CD4-positive, alpha-beta T cell (primary cell): ENCODE measurements around the gene OR51B2. TPM values are rescaled to one million over a fixed set of nuclear protein-coding genes. Genes with fewer than 3 reads are reported as not detected.
"Not testable (repeated sequence)": the region's sequence is repeated elsewhere in the genome, so short reads cannot be mapped to it uniquely, and the experiment has no call there.

Experiments
- ATAC-seq: fragments of 200-7000 bp; cut with Tn5 transposase; one replicate; pipeline ENCODE4 v1.10.0; 2022; ENCODE audit warnings: mild to moderate bottlenecking; ENCODE audit not compliant: poor library complexity
- CTCF ChIA-PET: fragments of 350-600 bp; sonication (Branson Sonifier 250); formaldehyde crosslinking; loops from one replicate; lab custom pipeline; 2021; ENCODE audit warnings: antibody characterized with exemption, inconsistent platforms; lab: Charles Lee
- POLR2A ChIA-PET: fragments of 350-600 bp; sonication (Branson Sonifier 250); formaldehyde crosslinking; loops from one replicate; lab custom pipeline; 2021; ENCODE audit warnings: antibody characterized with exemption, inconsistent platforms; lab: Charles Lee
- DNase-seq, 14 experiments: peaks; one replicate each; pipeline ENCODE4 v3.0.0-alpha.2; 2013 to 2020; ENCODE audit warnings: mixed read lengths in 2 of 14
- H3K27ac ChIP-seq, 2 donors: one replicate each; pipeline versions ENCODE4 v1.5.1 to v1.7.0; 2013; ENCODE audit warnings: low read length in 2 of 2, low read depth in 1 of 2, mild to moderate bottlenecking in 1 of 2
- H3K27me3 ChIP-seq, 2 experiments: 1 replicate in 1 of 2; 2 replicates in 1 of 2; pipeline versions ENCODE4 v1.6.1 to v1.7.0; 2013; ENCODE audit warnings: low read length in 2 of 2, control low read depth in 1 of 2, mild to moderate bottlenecking in 1 of 2, moderate library complexity in 1 of 2; ENCODE audit not compliant: insufficient read depth in 2 of 2, control insufficient read depth in 1 of 2
- H3K36me3 ChIP-seq: one replicate; pipeline ENCODE4 v1.6.1; 2013; ENCODE audit warnings: low read length, control low read depth; ENCODE audit not compliant: insufficient read depth
- H3K4me1 ChIP-seq: one replicate; pipeline ENCODE4 v1.6.1; 2013; ENCODE audit warnings: low read length, control low read depth; ENCODE audit not compliant: insufficient read depth
- H3K4me3 ChIP-seq: one replicate; pipeline ENCODE4 v1.5.1; 2013; ENCODE audit warnings: mild to moderate bottlenecking, low read length, moderate library complexity
- H3K9me3 ChIP-seq, 2 experiments: 1 replicate in 1 of 2; 2 replicates in 1 of 2; pipeline versions ENCODE4 v1.6.1 to v1.7.0; 2013; ENCODE audit warnings: low read length in 2 of 2, mild to moderate bottlenecking in 2 of 2, control low read depth in 1 of 2, moderate library complexity in 1 of 2; ENCODE audit not compliant: control insufficient read depth in 1 of 2, insufficient read depth in 1 of 2
- H3K27ac Mint-ChIP-seq: one replicate; pipeline ENCODE4 v1.8.0; 2020; ENCODE audit warnings: mixed read lengths
- H3K27me3 Mint-ChIP-seq: one replicate; pipeline ENCODE4 v1.8.0; 2021; ENCODE audit warnings: mixed read lengths
- H3K36me3 Mint-ChIP-seq: one replicate; pipeline ENCODE4 v1.8.0; 2021; ENCODE audit warnings: low read depth, mixed read lengths
- H3K4me1 Mint-ChIP-seq: one replicate; pipeline ENCODE4 v1.8.0; 2021; ENCODE audit warnings: low read depth, mixed read lengths
- H3K4me3 Mint-ChIP-seq: one replicate; pipeline ENCODE4 v1.8.0; 2020; ENCODE audit warnings: mild to moderate bottlenecking, mixed read lengths
- H3K9me3 Mint-ChIP-seq: one replicate; pipeline ENCODE4 v1.8.0; 2020; ENCODE audit warnings: mixed read lengths
- intact Hi-C, 2 experiments: fragments of 100-400 bp; cut with DNase I in 1 of 2; cut with micrococcal nuclease in 1 of 2; formaldehyde crosslinking; loops; one replicate each; pipeline versions ENCODE4 v1.15.1 to v1.9.0; 2023 to 2025; cut with DNase I, micrococcal nuclease
- total RNA-seq, 174 experiments: library from RNA in 2 of 174; stranded (reverse) in 2 of 174; gene quantifications; one replicate each; pipeline ENCODE4 v1.2.3 and lab custom pipeline; 2021 to 2026
- TF ChIP-seq, protein P1 (sequence below): fragments of 200-600 bp; IDR thresholded peaks from one replicate; pipeline ENCODE4 v1.8.0; 2022; ENCODE audit warnings: antibody characterized with exemption, mild to moderate bottlenecking

OR51B2 gene
- total RNA-seq, 2 experiments from 2014 or later: not detected

DNA sequence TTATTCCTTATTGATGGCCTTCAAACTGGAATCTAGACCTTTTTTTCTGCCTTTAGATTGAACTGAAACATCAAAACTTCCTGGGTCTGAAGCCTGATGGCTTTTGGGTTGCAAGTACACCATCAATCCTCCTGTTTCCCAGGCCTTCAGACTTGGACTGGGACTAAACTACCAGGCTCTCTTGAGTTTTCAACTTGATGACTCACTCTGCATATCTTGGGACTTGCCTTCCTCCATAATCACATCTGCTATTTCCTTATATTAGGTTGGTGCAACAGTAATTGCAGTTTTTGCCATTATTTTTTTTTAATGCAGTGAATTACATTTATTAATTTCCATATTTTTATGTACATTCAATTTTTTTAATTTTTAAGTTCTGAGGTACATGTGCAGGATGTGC, 12.2 kb upstream of the OR51B2 start:
- TF ChIP-seq, protein P1, sequence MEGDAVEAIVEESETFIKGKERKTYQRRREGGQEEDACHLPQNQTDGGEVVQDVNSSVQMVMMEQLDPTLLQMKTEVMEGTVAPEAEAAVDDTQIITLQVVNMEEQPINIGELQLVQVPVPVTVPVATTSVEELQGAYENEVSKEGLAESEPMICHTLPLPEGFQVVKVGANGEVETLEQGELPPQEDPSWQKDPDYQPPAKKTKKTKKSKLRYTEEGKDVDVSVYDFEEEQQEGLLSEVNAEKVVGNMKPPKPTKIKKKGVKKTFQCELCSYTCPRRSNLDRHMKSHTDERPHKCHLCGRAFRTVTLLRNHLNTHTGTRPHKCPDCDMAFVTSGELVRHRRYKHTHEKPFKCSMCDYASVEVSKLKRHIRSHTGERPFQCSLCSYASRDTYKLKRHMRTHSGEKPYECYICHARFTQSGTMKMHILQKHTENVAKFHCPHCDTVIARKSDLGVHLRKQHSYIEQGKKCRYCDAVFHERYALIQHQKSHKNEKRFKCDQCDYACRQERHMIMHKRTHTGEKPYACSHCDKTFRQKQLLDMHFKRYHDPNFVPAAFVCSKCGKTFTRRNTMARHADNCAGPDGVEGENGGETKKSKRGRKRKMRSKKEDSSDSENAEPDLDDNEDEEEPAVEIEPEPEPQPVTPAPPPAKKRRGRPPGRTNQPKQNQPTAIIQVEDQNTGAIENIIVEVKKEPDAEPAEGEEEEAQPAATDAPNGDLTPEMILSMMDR: no peak
- Histone ChIP-seq H3K27me3 (no peaks in the 10 kb centered on the region), H3K4me1 (no peaks in the 10 kb centered on the region), H3K36me3 (no peaks in the 10 kb centered on the region), H3K4me3 (no peak overlapping the region), H3K9me3 (no peaks in the 10 kb centered on the region), H3K27ac (no peak overlapping the region)
- intact Hi-C loops: no loop called here
- H3K9me3 Mint-ChIP-seq: no peaks in the 10 kb centered on the region
- H3K4me3 Mint-ChIP-seq: no peak overlapping the region
- DNase-seq (no peak), ATAC-seq (no peak)
- no peak overlapping the region for H3K27ac Mint-ChIP-seq
- H3K36me3 Mint-ChIP-seq: no peaks in the 10 kb centered on the region
- no peaks in the 10 kb centered on the region for H3K4me1 Mint-ChIP-seq
- H3K27me3 Mint-ChIP-seq: peaks cover 10% of the 10 kb centered on the region
- ChIA-PET POLR2A (no interaction called here), CTCF (no interaction called here)

DNA sequence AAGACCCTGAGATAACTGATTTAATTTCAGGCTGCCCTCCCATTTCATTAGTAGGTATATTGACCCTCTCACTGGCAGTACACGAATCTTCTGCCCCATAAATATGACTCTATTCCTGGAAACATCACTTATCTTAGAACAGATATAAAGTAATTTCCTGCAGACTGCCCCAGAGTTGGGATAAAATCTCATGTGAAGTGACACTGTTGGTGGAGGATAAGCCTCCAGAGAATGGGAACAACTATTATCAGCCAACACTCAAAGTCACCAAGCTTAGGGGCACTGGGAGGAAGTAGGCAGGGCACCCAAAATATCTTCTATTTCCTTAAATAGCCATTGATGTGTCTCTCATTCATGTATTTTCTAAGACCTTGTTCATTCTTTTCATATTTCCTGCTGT, 11.1 kb upstream of the OR51B2 start:
- Histone ChIP-seq H3K27ac (no peak overlapping the region), H3K4me3 (no peak overlapping the region), H3K27me3 (no peaks in the 10 kb centered on the region), H3K4me1 (no peaks in the 10 kb centered on the region), H3K36me3 (no peaks in the 10 kb centered on the region), H3K9me3 (no peaks in the 10 kb centered on the region)
- no peaks in the 10 kb centered on the region for H3K9me3 Mint-ChIP-seq
- ATAC-seq (no peak), DNase-seq (no peak)
- POLR2A ChIA-PET: no interaction called here
- H3K36me3 Mint-ChIP-seq: no peaks in the 10 kb centered on the region
- H3K4me3 Mint-ChIP-seq: no peak overlapping the region
- peaks cover 12% of the 10 kb centered on the region for H3K27me3 Mint-ChIP-seq
- TF ChIP-seq, protein P1: no peak
- H3K27ac Mint-ChIP-seq: no peak overlapping the region
- CTCF ChIA-PET: no interaction called here
- no peaks in the 10 kb centered on the region for H3K4me1 Mint-ChIP-seq
- intact Hi-C loops: no loop called here

DNA sequence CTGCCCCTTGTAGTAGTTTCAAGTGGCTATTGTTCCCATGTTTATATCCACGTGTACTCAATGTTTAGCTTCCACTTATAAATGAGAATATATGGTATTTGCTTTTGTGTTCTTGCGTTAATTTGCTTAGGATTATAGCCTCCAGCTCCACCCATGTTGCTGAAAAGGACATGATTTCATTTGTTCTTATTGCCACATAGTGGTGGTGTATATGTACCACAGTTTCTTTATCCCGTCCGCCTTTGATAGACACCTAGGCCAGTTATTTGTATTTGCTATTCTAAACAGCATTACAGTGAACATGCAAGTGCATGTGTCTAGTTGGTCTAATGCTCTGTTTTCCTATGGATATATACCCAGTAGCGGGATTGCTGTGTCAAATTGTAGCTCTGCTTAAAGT, 6.8 kb downstream of the OR51B2 start:
- intact Hi-C loops: no loop called here
- TF ChIP-seq, protein P1: no peak
- Mint-ChIP-seq H3K9me3 (no peaks in the 10 kb centered on the region), H3K36me3 (no peaks in the 10 kb centered on the region), H3K4me1 (no peaks in the 10 kb centered on the region), H3K4me3 (no peak overlapping the region), H3K27ac (no peak overlapping the region), H3K27me3 (peaks cover 3% of the 10 kb centered on the region)
- ChIA-PET CTCF (no interaction called here), POLR2A (no interaction called here)
- H3K4me1 ChIP-seq: no peaks in the 10 kb centered on the region
- no peaks in the 10 kb centered on the region for H3K9me3 ChIP-seq
- no peak overlapping the region for H3K4me3 ChIP-seq
- no peak for ATAC-seq
- no peaks in the 10 kb centered on the region for H3K36me3 ChIP-seq
- H3K27me3 ChIP-seq: no peaks in the 10 kb centered on the region
- H3K27ac ChIP-seq: no peak overlapping the region
- no peak for DNase-seq

DNA sequence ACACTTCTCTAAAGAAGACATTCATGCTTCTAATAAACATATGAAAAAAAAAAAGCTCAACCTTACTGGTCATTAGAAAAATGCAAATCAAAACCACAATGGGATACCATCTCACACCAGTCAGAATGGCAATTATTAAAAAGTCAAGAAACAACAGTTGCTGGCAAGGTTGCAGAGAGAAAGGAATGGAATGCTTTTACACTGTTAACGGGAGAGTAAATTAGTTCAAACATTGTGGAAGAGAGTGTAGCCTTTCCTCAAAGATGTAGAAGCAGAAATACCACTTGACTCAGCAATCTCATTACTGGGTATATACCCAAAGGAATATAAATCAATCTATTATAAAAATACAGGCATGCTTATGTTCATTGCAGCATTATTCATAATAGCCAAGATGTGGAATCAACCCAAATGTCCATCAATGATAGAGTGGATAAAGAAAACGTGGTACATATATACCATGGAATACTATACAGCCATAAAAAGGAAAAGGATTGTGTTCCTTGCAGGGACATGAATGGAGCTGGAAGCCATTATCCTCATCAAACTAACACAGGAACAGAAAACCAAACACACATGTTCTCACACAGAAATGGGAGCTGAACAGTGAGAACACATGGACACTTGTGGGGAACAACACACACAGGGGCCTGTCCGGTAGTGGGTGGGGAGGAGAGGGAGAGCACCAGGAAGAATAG, 10.6 kb downstream of the OR51B2 start:
- H3K27ac Mint-ChIP-seq, H3K27me3 Mint-ChIP-seq, H3K9me3 ChIP-seq, H3K4me1 Mint-ChIP-seq, H3K4me1 ChIP-seq, H3K9me3 Mint-ChIP-seq, H3K36me3 Mint-ChIP-seq, H3K4me3 Mint-ChIP-seq, DNase-seq, H3K27me3 ChIP-seq, H3K27ac ChIP-seq, ATAC-seq, H3K36me3 ChIP-seq, POLR2A ChIA-PET, CTCF ChIA-PET, intact Hi-C loops, H3K4me3 ChIP-seq: not testable (repeated sequence)
